Measurements from ENCODE around the gene PPFIBP1. TPM values are rescaled to one million over a fixed set of nuclear protein-coding genes. Genes with fewer than 3 reads are reported as not detected.

Gene PPFIBP1
- total RNA-seq, 1 donor from 2014 or later = 56.4 TPM

DNA sequence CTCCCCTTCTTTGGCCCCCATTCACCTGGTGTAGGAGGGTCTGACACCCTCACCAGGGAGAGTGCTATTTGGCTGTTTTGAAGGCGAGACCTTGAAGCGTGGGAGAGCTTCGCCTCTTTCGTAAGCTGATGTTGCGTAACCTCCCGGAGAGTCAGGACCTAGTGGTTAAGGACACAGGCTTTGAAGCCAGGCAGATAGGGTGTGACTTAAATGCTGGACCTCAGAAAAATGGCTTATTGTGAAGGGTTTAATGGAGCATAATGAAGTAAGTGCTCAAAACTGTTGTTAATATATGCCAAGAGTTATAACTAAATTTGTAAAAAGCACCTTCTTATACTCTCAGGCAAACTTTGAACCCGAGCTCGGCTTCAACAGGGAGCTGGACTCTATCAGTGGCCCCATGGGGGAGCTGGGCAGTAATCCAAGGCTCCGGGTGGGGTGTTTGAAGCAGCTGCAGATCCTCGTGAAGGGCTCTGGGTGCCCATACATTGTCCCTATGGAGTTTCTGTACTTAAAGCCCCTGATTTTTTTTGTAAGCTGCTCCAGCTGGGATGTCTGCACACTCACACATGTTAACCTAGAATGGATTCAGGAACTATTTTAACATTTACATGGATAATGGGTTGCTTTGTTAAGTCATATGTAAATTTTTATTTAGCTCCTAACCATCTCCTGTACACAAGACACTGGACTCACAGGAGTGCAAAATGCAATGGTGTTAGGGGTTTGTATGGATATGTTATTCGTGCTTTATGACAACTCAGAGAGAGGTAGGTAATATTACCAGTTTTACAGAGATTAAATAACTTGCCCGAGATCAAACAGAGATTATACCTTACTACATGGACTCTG, 26.0 kb downstream of the PPFIBP1 start:
- no peaks in the 10 kb centered on the region for H3K27me3 ChIP-seq
- H3K9me3 ChIP-seq = no peaks in the 10 kb centered on the region
- peaks cover 12 to 76% of the 10 kb centered on the region in 2 donors for H3K4me1 ChIP-seq
- TF ChIP-seq, protein P1, sequence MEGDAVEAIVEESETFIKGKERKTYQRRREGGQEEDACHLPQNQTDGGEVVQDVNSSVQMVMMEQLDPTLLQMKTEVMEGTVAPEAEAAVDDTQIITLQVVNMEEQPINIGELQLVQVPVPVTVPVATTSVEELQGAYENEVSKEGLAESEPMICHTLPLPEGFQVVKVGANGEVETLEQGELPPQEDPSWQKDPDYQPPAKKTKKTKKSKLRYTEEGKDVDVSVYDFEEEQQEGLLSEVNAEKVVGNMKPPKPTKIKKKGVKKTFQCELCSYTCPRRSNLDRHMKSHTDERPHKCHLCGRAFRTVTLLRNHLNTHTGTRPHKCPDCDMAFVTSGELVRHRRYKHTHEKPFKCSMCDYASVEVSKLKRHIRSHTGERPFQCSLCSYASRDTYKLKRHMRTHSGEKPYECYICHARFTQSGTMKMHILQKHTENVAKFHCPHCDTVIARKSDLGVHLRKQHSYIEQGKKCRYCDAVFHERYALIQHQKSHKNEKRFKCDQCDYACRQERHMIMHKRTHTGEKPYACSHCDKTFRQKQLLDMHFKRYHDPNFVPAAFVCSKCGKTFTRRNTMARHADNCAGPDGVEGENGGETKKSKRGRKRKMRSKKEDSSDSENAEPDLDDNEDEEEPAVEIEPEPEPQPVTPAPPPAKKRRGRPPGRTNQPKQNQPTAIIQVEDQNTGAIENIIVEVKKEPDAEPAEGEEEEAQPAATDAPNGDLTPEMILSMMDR (IDR thresholded peaks at IDR 0.05) = no peak
- H3K4me3 ChIP-seq = peak overlapping the region in 1 of 2 donors; percentile 37
- intact Hi-C loops (cut with DNase I) = loop anchor here (1.0 to 2.0 kb wide), 3 partner anchors 25 to 77 kb away; no protein-coding TSS in a partner anchor
- H3K36me3 ChIP-seq = no peaks in the 10 kb centered on the region
- H3K27ac ChIP-seq = peak overlapping the region; percentile 73 to 76
- peak; percentile 31 to 94 for DNase-seq (ENCODE audit: low spot score in 2 of 2)

DNA sequence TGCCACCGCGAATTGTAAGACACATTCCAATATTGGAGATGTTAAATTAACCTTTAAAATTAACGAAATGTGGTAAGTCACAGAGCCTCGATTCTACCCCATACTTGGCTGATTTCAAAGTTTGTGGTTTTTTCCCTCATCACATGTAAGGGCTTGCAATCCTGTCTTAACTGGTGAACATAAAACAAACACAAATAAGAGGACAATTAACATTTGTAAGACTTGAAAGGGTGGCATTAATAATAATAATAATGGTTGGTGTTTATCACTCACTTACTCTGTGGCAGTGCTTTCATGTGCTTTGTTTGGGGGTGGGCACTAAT, 26.6 kb downstream of the PPFIBP1 start:
- Histone ChIP-seq H3K4me1 (peaks cover 9 to 71% of the 10 kb centered on the region in 2 donors), H3K36me3 (no peaks in the 10 kb centered on the region), H3K27me3 (no peaks in the 10 kb centered on the region), H3K27ac (peak overlapping the region; percentile 73 to 76), H3K4me3 (no peak overlapping the region), H3K9me3 (no peaks in the 10 kb centered on the region)
- no peak for DNase-seq (ENCODE audit: low spot score in 2 of 2)
- intact Hi-C loops (cut with DNase I) = no loop called here
- TF ChIP-seq, protein P1 (IDR thresholded peaks at IDR 0.05) = no peak

DNA sequence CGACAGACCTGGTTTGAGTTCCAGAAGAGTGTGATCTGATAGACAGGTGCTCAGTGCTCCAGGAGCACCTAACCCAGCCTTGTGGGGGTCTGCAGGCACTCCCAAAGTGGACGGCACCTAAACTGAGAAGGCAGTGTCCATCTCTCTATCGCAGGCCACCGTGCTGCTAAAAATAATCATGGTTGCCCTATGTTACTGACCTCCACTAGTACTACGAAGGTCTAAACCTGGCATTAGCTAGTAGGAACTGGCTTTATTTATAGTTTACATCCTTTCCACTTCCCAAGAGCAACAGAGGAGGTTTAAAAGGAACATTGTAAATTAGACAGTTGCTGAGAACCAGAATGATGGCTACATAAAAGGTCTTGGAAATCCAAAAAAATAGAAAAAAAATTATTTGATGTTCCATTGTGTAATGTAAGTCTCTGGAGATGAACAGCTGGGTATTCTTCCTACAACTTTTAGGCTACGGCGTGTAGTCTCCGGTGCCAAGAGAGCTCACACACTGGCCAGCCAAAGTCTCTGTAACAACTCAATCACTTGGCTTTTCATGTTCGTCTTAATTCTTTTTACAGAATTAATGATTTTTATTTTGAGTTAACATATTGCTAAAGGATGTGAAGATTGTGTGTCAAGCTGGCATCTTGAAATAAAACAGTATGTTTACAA, 27.3 kb downstream of the PPFIBP1 start:
- Histone ChIP-seq H3K27me3 (no peaks in the 10 kb centered on the region), H3K4me1 (peaks cover 9 to 69% of the 10 kb centered on the region in 2 donors), H3K9me3 (no peaks in the 10 kb centered on the region), H3K27ac (peak overlapping the region; percentile 58 to 65), H3K36me3 (no peaks in the 10 kb centered on the region), H3K4me3 (no peak overlapping the region)
- DNase-seq (ENCODE audit: low spot score in 2 of 2) = no peak
- intact Hi-C loops (cut with DNase I) = no loop called here
- TF ChIP-seq, protein P1 (IDR thresholded peaks at IDR 0.05) = no peak

DNA sequence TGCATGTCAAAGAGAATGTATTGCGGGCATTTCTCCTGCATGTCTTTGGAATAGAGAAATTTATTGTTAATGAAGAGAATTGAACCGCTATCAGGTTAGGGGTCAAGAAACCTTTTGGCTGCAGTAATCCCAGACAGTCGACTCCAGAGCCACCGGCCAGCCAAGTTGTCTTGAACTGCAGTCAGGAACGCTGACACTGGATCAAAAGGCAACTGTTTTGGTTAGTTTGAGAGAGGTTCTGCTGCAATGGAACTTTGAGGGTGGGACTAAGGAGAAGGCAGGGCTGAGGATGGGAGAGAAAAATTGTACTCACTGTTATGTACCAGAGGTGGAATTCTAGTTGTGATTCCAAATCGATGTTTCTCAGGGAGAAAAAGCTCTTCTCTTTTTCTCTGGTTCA, 28.2 kb downstream of the PPFIBP1 start:
- intact Hi-C loops (cut with DNase I) = no loop called here
- peak overlapping the region; percentile 65 to 71 for H3K27ac ChIP-seq
- H3K4me3 ChIP-seq = no peak overlapping the region
- DNase-seq (ENCODE audit: low spot score in 2 of 2) = no peak
- TF ChIP-seq, protein P1 (IDR thresholded peaks at IDR 0.05) = no peak
- H3K9me3 ChIP-seq = no peaks in the 10 kb centered on the region
- H3K4me1 ChIP-seq = peaks cover 12 to 64% of the 10 kb centered on the region in 2 donors
- no peaks in the 10 kb centered on the region for H3K36me3 ChIP-seq
- H3K27me3 ChIP-seq = no peaks in the 10 kb centered on the region

DNA sequence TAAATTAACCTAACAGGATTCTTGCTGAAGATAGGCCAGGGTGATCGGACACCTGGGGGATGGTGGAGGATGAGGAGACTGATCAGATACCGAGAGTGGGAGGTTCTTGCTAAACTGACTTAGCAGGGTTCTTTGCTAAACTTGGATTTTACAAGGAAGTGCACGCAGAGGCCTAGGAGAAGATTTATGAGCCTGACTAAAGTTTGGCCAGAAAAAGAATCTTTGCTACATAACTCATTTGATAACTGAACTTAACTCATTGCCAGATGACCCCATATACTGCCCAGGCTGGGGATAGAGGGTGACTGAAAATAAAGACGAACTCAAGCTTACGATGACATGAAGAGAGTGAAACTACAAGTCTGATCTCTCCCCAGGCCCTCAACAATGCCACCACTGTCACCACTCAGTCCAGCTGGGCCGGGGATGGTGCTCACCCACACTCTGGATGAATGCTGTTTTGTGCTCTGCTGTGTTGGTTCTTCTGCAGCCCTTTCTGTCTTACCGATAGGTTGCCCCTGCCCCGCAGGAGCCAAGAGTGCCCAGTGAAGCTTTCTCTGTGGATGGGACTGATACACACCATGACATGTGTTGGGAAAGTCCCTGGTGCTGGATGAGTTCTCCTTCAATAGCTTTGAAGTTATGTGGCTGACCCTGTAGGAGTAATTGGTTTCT, 29.0 kb downstream of the PPFIBP1 start:
- H3K27ac ChIP-seq = peak overlapping the region; percentile 65 to 71
- peaks cover 12 to 60% of the 10 kb centered on the region in 2 donors for H3K4me1 ChIP-seq

More for the DNA sequence above, 29.0 kb downstream of the PPFIBP1 start:
- intact Hi-C loops (cut with DNase I) = no loop called here
- Histone ChIP-seq H3K36me3 (no peaks in the 10 kb centered on the region), H3K9me3 (no peaks in the 10 kb centered on the region), H3K27me3 (no peaks in the 10 kb centered on the region), H3K4me3 (no peak overlapping the region)
- no peak for DNase-seq (ENCODE audit: low spot score in 2 of 2)
- TF ChIP-seq, protein P1 (IDR thresholded peaks at IDR 0.05) = no peak
